WTC11 (cell line): ENCODE data around the gene TUBA1A.
"Not testable (repeated sequence)": the region's sequence is repeated elsewhere in the genome, so short reads cannot be mapped to it uniquely, and the experiment has no call there.

ENCODE experiments used
- CBFB ChIP-seq: sonication (generic); formaldehyde crosslinking; IDR thresholded peaks from 2 replicates; pipeline ENCODE4 v1.8.1; 2022; ENCODE audit warnings: mild to moderate bottlenecking, low read depth, missing genetic modification reagents
- CREB1 ChIP-seq: sonication (generic); formaldehyde crosslinking; IDR thresholded peaks from 2 replicates; pipeline ENCODE4 v1.8.0; 2023; ENCODE audit warnings: mild to moderate bottlenecking, missing genetic modification reagents
- MYBL2 ChIP-seq: sonication (generic); formaldehyde crosslinking; IDR thresholded peaks from 2 replicates; pipeline ENCODE4 v1.8.1; 2023; ENCODE audit warnings: mild to moderate bottlenecking, moderate library complexity, missing genetic modification reagents
- TEAD4 ChIP-seq: sonication (generic); formaldehyde crosslinking; IDR thresholded peaks from 2 replicates; pipeline ENCODE4 v1.8.0; 2022; ENCODE audit warnings: mild to moderate bottlenecking, missing genetic modification reagents
- TF ChIP-seq, protein P1 (sequence below): fragments of 200-600 bp; IDR thresholded peaks from 2 replicates; pipeline ENCODE4 v1.8.0; 2022; ENCODE audit warnings: antibody characterized with exemption
- TF ChIP-seq, protein P2 (sequence below): sonication (generic); formaldehyde crosslinking; IDR thresholded peaks from 2 replicates; pipeline ENCODE4 v1.8.0; 2022; ENCODE audit warnings: mild to moderate bottlenecking, missing genetic modification reagents
- TF ChIP-seq, protein P3 (sequence below): sonication (generic); formaldehyde crosslinking; IDR thresholded peaks from 2 replicates; pipeline ENCODE4 v1.8.0; 2022; ENCODE audit warnings: mild to moderate bottlenecking, missing genetic modification reagents

DNA sequence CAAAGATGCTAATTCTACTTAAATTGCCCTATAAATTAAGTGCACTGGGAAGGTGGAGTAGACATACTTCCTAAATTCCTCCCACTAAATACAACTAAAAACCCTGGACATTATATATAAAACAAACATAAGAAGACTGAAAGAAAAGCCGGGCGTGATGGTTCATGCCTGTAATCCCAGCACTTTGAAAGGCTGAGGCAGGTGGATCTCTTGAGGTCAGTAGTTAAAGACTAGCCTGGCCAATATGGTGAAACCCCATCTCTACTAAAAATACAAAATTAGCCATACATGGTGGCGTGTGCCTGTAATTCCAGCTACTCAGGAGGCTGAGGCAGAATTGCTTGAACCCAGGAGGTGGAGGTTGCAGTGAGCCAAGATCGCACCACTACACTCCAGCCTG lies 27.0 kb downstream of the TUBA1A start:
- TF ChIP-seq, protein P1, sequence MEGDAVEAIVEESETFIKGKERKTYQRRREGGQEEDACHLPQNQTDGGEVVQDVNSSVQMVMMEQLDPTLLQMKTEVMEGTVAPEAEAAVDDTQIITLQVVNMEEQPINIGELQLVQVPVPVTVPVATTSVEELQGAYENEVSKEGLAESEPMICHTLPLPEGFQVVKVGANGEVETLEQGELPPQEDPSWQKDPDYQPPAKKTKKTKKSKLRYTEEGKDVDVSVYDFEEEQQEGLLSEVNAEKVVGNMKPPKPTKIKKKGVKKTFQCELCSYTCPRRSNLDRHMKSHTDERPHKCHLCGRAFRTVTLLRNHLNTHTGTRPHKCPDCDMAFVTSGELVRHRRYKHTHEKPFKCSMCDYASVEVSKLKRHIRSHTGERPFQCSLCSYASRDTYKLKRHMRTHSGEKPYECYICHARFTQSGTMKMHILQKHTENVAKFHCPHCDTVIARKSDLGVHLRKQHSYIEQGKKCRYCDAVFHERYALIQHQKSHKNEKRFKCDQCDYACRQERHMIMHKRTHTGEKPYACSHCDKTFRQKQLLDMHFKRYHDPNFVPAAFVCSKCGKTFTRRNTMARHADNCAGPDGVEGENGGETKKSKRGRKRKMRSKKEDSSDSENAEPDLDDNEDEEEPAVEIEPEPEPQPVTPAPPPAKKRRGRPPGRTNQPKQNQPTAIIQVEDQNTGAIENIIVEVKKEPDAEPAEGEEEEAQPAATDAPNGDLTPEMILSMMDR, result not testable (repeated sequence)
- TF ChIP-seq, protein P2, sequence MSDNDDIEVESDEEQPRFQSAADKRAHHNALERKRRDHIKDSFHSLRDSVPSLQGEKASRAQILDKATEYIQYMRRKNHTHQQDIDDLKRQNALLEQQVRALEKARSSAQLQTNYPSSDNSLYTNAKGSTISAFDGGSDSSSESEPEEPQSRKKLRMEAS, result not testable (repeated sequence)
- not testable (repeated sequence) for TF ChIP-seq TEAD4 (CRISPR knock-in tag); CREB1 (CRISPR knock-in tag); MYBL2 (CRISPR knock-in tag); CBFB
- TF ChIP-seq, protein P3, sequence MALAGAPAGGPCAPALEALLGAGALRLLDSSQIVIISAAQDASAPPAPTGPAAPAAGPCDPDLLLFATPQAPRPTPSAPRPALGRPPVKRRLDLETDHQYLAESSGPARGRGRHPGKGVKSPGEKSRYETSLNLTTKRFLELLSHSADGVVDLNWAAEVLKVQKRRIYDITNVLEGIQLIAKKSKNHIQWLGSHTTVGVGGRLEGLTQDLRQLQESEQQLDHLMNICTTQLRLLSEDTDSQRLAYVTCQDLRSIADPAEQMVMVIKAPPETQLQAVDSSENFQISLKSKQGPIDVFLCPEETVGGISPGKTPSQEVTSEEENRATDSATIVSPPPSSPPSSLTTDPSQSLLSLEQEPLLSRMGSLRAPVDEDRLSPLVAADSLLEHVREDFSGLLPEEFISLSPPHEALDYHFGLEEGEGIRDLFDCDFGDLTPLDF, result not testable (repeated sequence)
